ENCODE measurements around the gene TNS1. TPM values are rescaled to one million over a fixed set of nuclear protein-coding genes. Genes with fewer than 3 reads are reported as not detected.

Gene TNS1
- total RNA-seq, 3 donors from 2014 or later (not counting 1 experiment from before 2014, with no cell fraction given) = 1.1 to 3.0 (median 2.1) TPM

DNA sequence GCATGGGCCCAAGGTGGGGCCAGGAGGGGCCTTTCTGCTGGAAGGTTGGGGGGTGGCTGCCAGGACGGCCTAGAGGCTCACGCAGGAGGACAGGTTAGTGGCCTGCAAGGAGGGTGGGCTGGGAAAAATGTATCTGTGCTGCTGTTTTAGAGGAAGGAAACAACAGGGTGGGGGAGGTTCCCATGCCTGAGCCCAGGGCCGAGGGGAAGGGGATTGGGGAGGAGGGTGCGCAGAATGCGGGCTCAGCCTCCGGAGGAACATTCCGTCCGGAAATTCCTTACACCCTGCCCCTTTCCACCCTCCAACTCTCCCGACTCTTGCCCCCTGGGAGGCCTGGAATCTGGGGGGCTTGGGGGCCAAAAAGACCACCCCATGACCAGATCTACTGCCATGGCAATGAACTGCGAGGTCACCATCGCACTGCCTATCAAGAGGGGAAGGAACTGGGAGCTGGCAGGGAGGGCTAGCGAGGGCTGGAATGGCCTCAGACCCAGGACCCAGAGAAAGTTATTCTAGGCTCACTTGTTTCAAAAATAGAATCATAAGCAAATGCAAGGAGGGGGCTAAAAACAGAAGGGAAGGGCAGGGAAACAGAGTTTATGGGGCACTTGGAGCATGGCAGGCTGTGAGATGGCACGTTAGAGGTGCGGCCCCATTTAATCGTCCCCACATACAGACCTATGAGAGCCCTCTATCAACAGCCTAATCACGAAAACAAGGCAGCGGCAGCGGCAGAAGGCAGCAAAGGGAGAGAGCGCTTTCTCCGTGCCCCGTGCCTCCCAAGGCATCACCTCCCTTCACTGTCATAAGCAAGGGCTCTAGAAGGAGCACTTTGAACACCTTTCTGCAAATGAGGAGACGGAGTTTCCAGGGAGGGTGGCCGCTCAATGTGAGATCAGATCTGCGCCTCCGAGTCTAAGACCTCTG, 90.4 kb downstream of the TNS1 start:
- ATAC-seq = no peak
- H3K27ac Mint-ChIP-seq = no peak overlapping the region
- Histone ChIP-seq H3K27ac (ENCODE audit: low read length) (no peak overlapping the region), H3K4me3 (ENCODE audit: low read length) (no peak overlapping the region), H3K4me1 (ENCODE audit: control insufficient read depth, insufficient read depth, low read length) (no peaks in the 10 kb centered on the region), H3K36me3 (ENCODE audit: control insufficient read depth, insufficient read depth, low read length) (no peaks in the 10 kb centered on the region), H3K27me3 (ENCODE audit: control insufficient read depth, insufficient read depth, low read length) (no peaks in the 10 kb centered on the region), H3K9me3 (ENCODE audit: control insufficient read depth, insufficient read depth, low read length) (no peaks in the 10 kb centered on the region)
- no peak for DNase-seq
- no peaks in the 10 kb centered on the region for H3K36me3 Mint-ChIP-seq
- no peak for TF ChIP-seq CTCF (IDR thresholded peaks at IDR 0.05)
- no peak overlapping the region for H3K4me3 Mint-ChIP-seq
- intact Hi-C loops (cut with micrococcal nuclease) = no loop called here
- H3K27me3 Mint-ChIP-seq (ENCODE audit: low read depth in 2 of 2) = peaks cover 8 to 12% of the 10 kb centered on the region in 2 donors
- no peaks in the 10 kb centered on the region for H3K9me3 Mint-ChIP-seq
- H3K4me1 Mint-ChIP-seq = no peaks in the 10 kb centered on the region
- 73% methylated on average over 24 of the region's 25 CpGs for WGBS (ENCODE audit: insufficient coverage)

DNA sequence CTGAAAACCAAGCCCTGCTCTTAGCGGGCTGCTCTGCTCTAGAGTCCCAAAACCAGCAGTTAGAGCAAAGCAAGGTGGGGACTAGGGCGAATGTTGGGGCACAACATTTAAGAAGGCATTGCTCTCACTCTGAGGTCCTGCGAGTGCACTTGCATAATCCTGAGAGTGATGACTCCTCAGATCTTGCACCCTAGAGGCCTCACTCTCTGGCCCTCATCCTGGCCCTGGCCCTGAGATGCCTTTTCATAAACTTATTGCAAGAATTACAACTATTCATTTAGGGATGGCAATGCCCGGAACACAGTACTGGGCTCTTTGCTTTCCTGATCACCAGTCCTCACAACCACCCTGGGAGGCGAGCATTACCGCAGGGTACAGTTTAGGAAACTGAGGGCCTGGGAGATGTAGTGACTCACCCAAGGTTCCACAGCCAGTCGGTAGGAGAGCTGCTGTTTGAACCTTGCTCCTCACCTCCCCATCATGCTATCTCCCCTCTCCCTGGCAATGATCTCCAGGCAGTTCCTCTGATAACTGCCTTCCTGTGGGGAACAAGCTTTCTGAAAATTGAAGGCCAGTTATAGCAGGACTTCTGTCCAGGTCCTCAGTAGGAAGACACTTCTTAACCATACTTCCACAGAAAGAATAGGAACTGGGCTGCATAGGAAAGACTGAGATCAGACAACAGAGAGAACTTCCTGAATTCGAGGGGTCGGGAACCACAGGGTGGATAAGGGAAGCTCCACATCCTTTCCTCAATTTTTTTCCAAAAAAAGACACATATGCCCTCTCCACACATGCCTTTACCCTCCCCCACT, 91.3 kb downstream of the TNS1 start:
- no peak for ATAC-seq

GRCh38 chr2:217910875-217911212, 92.0 kb downstream of the TNS1 start:
- Histone ChIP-seq H3K27me3 (ENCODE audit: control insufficient read depth, insufficient read depth, low read length) (no peaks in the 10 kb centered on the region), H3K4me3 (ENCODE audit: low read length) (no peak overlapping the region), H3K27ac (ENCODE audit: low read length) (no peak overlapping the region), H3K9me3 (ENCODE audit: control insufficient read depth, insufficient read depth, low read length) (no peaks in the 10 kb centered on the region), H3K4me1 (ENCODE audit: control insufficient read depth, insufficient read depth, low read length) (peaks cover 2% of the 10 kb centered on the region), H3K36me3 (ENCODE audit: control insufficient read depth, insufficient read depth, low read length) (no peaks in the 10 kb centered on the region)
- intact Hi-C loops (cut with micrococcal nuclease) = no loop called here
- no peak overlapping the region for H3K4me3 Mint-ChIP-seq
- no peak overlapping the region for H3K27ac Mint-ChIP-seq
- ATAC-seq (no peak), DNase-seq (no peak)
- no peaks in the 10 kb centered on the region for H3K36me3 Mint-ChIP-seq
- H3K4me1 Mint-ChIP-seq = no peaks in the 10 kb centered on the region
- no peaks in the 10 kb centered on the region for H3K9me3 Mint-ChIP-seq
- TF ChIP-seq CTCF (IDR thresholded peaks at IDR 0.05) = no peak
- H3K27me3 Mint-ChIP-seq (ENCODE audit: low read depth in 2 of 2) = peaks cover 12 to 15% of the 10 kb centered on the region in 2 donors

More for the DNA sequence above, 91.3 kb downstream of the TNS1 start:
- Mint-ChIP-seq H3K27me3 (ENCODE audit: low read depth in 2 of 2) (peaks cover 11 to 12% of the 10 kb centered on the region in 2 donors), H3K4me1 (no peaks in the 10 kb centered on the region), H3K4me3 (no peak overlapping the region), H3K27ac (no peak overlapping the region), H3K36me3 (no peaks in the 10 kb centered on the region), H3K9me3 (no peaks in the 10 kb centered on the region)
- H3K27ac ChIP-seq (ENCODE audit: low read length) = no peak overlapping the region
- 59% methylated on average over 9 of the region's 9 CpGs for WGBS (ENCODE audit: insufficient coverage)
- no peaks in the 10 kb centered on the region for H3K4me1 ChIP-seq (ENCODE audit: control insufficient read depth, insufficient read depth, low read length)
- DNase-seq = no peak
- no peaks in the 10 kb centered on the region for H3K27me3 ChIP-seq (ENCODE audit: control insufficient read depth, insufficient read depth, low read length)
- no peaks in the 10 kb centered on the region for H3K36me3 ChIP-seq (ENCODE audit: control insufficient read depth, insufficient read depth, low read length)
- intact Hi-C loops (cut with micrococcal nuclease) = no loop called here
- H3K9me3 ChIP-seq (ENCODE audit: control insufficient read depth, insufficient read depth, low read length) = no peaks in the 10 kb centered on the region
- H3K4me3 ChIP-seq (ENCODE audit: low read length) = no peak overlapping the region
- TF ChIP-seq CTCF (IDR thresholded peaks at IDR 0.05) = no peak
